HFFc6 (cell line): ENCODE data around the gene ACOXL. TPM values are rescaled to one million over a fixed set of nuclear protein-coding genes. Genes with fewer than 3 reads are reported as not detected.

ENCODE experiments used
- DNase-seq: peaks from one replicate; pipeline ENCODE4 v3.0.0-alpha.2; 2018
- H3K27ac Mint-ChIP-seq: 2 replicates; pipeline ENCODE4 v1.8.0; 2020; ENCODE audit warnings: mild to moderate bottlenecking, mixed read lengths
- H3K27me3 Mint-ChIP-seq: 2 replicates; pipeline ENCODE4 v1.8.0; 2021; ENCODE audit warnings: mild to moderate bottlenecking, moderate library complexity, mixed read lengths; ENCODE audit not compliant: insufficient read depth
- H3K36me3 Mint-ChIP-seq: 2 replicates; pipeline ENCODE4 v1.8.0; 2021; ENCODE audit warnings: low read depth, mixed read lengths
- H3K4me1 Mint-ChIP-seq: 2 replicates; pipeline ENCODE4 v1.8.0; 2020; ENCODE audit warnings: low read depth, mixed read lengths
- H3K4me3 Mint-ChIP-seq: 2 replicates; pipeline ENCODE4 v1.8.0; 2020; ENCODE audit warnings: mild to moderate bottlenecking, moderate library complexity, mixed read lengths
- H3K9me3 Mint-ChIP-seq: 2 replicates; pipeline ENCODE4 v1.8.0; 2020; ENCODE audit warnings: mild to moderate bottlenecking, mixed read lengths
- total RNA-seq, 6 experiments: library from RNA; stranded (reverse); fragmentation: NEBNext Ultra II Directional; extraction: Animal tissue kit (Norgen Biotek cat#: 25700); gene quantifications; 2 replicates in 1 of 6; 3 replicates in 5 of 6; pipeline ENCODE4 v1.2.3, GENCODE V29; 2021
- TF ChIP-seq, protein P1 (sequence below): fragments of 200-600 bp; sonication (generic); IDR thresholded peaks from 2 replicates; pipeline ENCODE4 v1.5.0; 2021; ENCODE audit warnings: antibody characterized with exemption, mild to moderate bottlenecking

The ACOXL gene
- total RNA-seq, 6 experiments from 2014 or later: not detected

DNA sequence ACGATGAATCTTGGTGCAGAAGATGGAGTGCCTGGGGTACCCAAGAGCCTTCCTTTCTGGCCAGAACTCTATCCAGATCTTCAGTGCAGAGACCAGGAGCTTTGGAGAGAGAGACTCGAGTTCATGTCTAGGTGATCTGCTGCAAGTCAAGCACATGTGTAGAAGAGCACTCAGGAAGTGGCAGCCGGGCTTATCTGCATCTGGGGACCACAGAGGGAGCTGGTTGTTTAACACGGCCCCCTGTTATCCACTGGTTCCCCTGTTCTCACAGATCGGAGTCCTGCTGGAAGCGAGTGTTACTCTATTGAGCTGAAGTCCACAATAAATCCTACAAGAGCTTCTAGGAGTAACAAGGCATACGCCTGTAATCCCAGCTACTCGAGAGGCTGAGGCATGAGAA lies 128.3 kb downstream of the ACOXL start:
- H3K36me3 Mint-ChIP-seq: no peaks in the 10 kb centered on the region
- no peak overlapping the region for H3K4me3 Mint-ChIP-seq
- TF ChIP-seq, protein P1, sequence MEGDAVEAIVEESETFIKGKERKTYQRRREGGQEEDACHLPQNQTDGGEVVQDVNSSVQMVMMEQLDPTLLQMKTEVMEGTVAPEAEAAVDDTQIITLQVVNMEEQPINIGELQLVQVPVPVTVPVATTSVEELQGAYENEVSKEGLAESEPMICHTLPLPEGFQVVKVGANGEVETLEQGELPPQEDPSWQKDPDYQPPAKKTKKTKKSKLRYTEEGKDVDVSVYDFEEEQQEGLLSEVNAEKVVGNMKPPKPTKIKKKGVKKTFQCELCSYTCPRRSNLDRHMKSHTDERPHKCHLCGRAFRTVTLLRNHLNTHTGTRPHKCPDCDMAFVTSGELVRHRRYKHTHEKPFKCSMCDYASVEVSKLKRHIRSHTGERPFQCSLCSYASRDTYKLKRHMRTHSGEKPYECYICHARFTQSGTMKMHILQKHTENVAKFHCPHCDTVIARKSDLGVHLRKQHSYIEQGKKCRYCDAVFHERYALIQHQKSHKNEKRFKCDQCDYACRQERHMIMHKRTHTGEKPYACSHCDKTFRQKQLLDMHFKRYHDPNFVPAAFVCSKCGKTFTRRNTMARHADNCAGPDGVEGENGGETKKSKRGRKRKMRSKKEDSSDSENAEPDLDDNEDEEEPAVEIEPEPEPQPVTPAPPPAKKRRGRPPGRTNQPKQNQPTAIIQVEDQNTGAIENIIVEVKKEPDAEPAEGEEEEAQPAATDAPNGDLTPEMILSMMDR: no peak
- H3K27me3 Mint-ChIP-seq: peaks cover 47% of the 10 kb centered on the region
- no peak overlapping the region for H3K27ac Mint-ChIP-seq
- no peaks in the 10 kb centered on the region for H3K9me3 Mint-ChIP-seq
- H3K4me1 Mint-ChIP-seq: peaks cover 7% of the 10 kb centered on the region
- DNase-seq: no peak

DNA sequence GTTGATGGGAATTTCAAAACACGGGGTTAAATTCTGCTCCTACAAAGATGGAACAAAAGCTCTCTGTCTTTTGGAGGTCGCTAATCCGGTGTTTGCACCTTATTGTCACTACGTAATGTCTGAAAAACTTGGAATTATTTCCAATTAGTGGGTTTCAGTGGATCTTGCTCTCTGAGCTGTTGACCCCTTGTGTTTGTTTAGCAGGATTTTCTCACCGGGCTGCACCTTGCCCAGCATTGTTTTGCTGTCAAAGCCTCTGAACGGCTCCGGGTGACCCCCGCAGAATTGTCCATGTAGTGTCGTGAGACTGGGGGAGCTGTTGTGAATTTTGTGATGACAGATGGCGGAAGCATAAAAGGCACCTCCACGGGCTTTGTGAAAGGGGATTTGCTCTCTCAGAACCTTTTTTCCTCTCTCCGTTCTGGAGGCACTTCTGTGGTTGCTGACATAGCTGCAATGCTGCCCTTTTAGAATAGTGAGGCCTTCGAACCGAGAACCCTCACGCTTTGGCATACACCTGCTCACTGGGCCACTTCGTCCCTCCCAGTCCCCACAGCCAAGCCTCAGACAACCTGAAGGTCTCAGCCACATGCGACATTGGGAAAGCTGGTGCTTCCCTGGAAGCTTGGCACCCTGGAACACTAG lies 129.4 kb downstream of the ACOXL start:
- peaks cover 7% of the 10 kb centered on the region for H3K4me1 Mint-ChIP-seq
- TF ChIP-seq, protein P1: no peak

GRCh38 chr2:110863726-110864125 lies 131.4 kb downstream of the ACOXL start:
- TF ChIP-seq, protein P1: no peak
- no peak for DNase-seq
- no peak overlapping the region for H3K27ac Mint-ChIP-seq
- H3K9me3 Mint-ChIP-seq: no peaks in the 10 kb centered on the region
- no peak overlapping the region for H3K4me3 Mint-ChIP-seq
- peaks cover 53% of the 10 kb centered on the region for H3K27me3 Mint-ChIP-seq
- peaks cover 7% of the 10 kb centered on the region for H3K4me1 Mint-ChIP-seq
- H3K36me3 Mint-ChIP-seq: no peaks in the 10 kb centered on the region

More for the DNA sequence above, 129.4 kb downstream of the ACOXL start:
- Mint-ChIP-seq H3K4me3 (no peak overlapping the region), H3K27me3 (peaks cover 44% of the 10 kb centered on the region), H3K9me3 (no peaks in the 10 kb centered on the region), H3K36me3 (no peaks in the 10 kb centered on the region), H3K27ac (no peak overlapping the region)
- no peak for DNase-seq

DNA sequence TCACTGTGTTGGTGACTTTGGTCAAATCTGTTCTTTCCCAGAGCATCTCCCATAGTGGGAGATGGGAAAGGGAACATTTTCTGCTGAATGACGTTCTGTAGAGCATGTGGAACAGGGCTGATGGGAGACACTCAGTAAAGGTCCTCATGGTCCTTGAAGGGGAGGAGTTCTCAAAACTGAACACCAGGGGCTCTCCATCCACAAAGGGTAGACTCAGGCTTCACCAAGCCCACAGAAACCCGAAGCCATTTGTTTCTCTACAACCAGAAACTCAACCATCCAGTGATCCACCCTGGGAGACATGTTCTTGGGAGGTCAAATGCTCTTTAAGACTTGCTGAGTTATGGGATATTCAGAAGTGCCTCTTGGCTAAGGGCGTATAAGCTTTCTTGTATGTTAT lies 131.8 kb downstream of the ACOXL start:
- no peaks in the 10 kb centered on the region for H3K9me3 Mint-ChIP-seq
- no peaks in the 10 kb centered on the region for H3K36me3 Mint-ChIP-seq
- peaks cover 8% of the 10 kb centered on the region for H3K4me1 Mint-ChIP-seq
- TF ChIP-seq, protein P1: no peak
- DNase-seq: no peak
- no peak overlapping the region for H3K4me3 Mint-ChIP-seq
- no peak overlapping the region for H3K27ac Mint-ChIP-seq
- H3K27me3 Mint-ChIP-seq: peaks cover 51% of the 10 kb centered on the region

DNA sequence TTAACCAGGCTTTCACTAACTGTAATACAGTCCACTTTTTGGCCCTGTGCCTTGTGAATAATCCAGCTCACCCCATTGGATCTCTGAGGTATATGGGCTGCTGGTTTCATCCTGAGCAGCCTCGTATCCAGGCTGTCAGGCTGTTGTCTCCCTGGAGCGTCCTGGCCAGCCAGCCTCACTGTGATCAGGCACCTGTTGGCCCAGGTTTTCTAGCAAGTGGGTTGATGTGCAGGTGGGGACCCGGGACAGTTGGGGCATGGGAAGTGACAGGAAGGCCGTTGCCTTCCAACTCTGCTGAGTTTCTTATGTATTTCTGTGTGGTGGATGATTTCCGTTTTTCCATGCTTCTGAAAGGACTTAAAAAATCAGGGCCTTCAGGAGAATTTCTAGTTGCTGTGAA lies 132.4 kb downstream of the ACOXL start:
- Mint-ChIP-seq H3K9me3 (no peaks in the 10 kb centered on the region), H3K27me3 (peaks cover 49% of the 10 kb centered on the region), H3K4me3 (no peak overlapping the region), H3K36me3 (no peaks in the 10 kb centered on the region), H3K4me1 (peaks cover 13% of the 10 kb centered on the region), H3K27ac (no peak overlapping the region)
- TF ChIP-seq, protein P1: no peak
- DNase-seq: no peak
